Liver (tissue), 9 donors: ENCODE data around the gene DEDD. TPM values are rescaled to one million over a fixed set of nuclear protein-coding genes. Genes with fewer than 3 reads are reported as not detected.

Experiments used
- DNase-seq: peaks from one replicate; pipeline ENCODE4 v3.0.0-alpha.2; 2017; ENCODE audit warnings: low spot score
- H3K27ac ChIP-seq, 2 donors: one replicate each; pipeline ENCODE4 v1.7.0; 2013; ENCODE audit warnings: inconsistent platforms in 2 of 2, low read length in 2 of 2, control low read depth in 1 of 2, low read depth in 1 of 2, mild to moderate bottlenecking in 1 of 2
- H3K27me3 ChIP-seq, 4 donors: one replicate each; pipeline versions ENCODE4 v1.6.1 to v1.7.0; 2013; ENCODE audit warnings: low read length in 3 of 4, inconsistent platforms in 1 of 4, mild to moderate bottlenecking in 1 of 4, moderate library complexity in 1 of 4; ENCODE audit not compliant: control insufficient read depth in 4 of 4, insufficient read depth in 4 of 4
- H3K36me3 ChIP-seq, 4 donors: one replicate each; pipeline versions ENCODE4 v1.6.1 to v1.7.0; 2013; ENCODE audit warnings: low read length in 3 of 4, mild to moderate bottlenecking in 3 of 4, low read depth in 1 of 4, moderate library complexity in 1 of 4; ENCODE audit not compliant: control insufficient read depth in 4 of 4, insufficient read depth in 3 of 4
- H3K4me1 ChIP-seq, 4 donors: one replicate each; pipeline versions ENCODE4 v1.6.1 to v1.7.0; 2013; ENCODE audit warnings: low read length in 3 of 4, mild to moderate bottlenecking in 3 of 4, moderate library complexity in 1 of 4; ENCODE audit not compliant: control insufficient read depth in 4 of 4, insufficient read depth in 4 of 4
- H3K4me3 ChIP-seq, 3 donors: one replicate each; pipeline versions ENCODE4 v1.6.1 to v1.7.0; 2013; ENCODE audit warnings: low read length in 3 of 3, control low read depth in 1 of 3, low read depth in 1 of 3, mild to moderate bottlenecking in 1 of 3
- H3K9ac ChIP-seq, 2 donors: one replicate each; pipeline ENCODE4 v1.7.0; 2013; ENCODE audit warnings: low read length in 2 of 2, mild to moderate bottlenecking in 2 of 2, moderate library complexity in 2 of 2, control low read depth in 1 of 2, low read depth in 1 of 2
- H3K9me3 ChIP-seq, 4 donors: one replicate each; pipeline versions ENCODE4 v1.6.1 to v1.7.0; 2013; ENCODE audit warnings: low read length in 3 of 4; ENCODE audit not compliant: control insufficient read depth in 4 of 4
- CTCF ChIP-seq: fragments of 150-350 bp; IDR thresholded peaks from 2 replicates; pipeline ENCODE4 v1.5.1; 2017; ENCODE audit warnings: improper control_type of control experiment, low read depth, low read length; ENCODE audit not compliant: missing input control
- EGR1 ChIP-seq, 2 donors: IDR thresholded peaks; 2 replicates each; pipeline ENCODE4 v1.6.1; 2016 to 2018; ENCODE audit warnings: antibody characterized with exemption in 2 of 2, low read depth in 2 of 2
- FOXA1 ChIP-seq: IDR thresholded peaks from 2 replicates; pipeline ENCODE4 v1.6.1; 2016; ENCODE audit warnings: antibody characterized with exemption
- FOXA2 ChIP-seq: IDR thresholded peaks from 2 replicates; pipeline ENCODE4 v1.6.1; 2016; ENCODE audit warnings: antibody characterized with exemption
- GABPA ChIP-seq, 2 donors: IDR thresholded peaks in 1 of 2; conservative IDR thresholded peaks in 1 of 2; 2 replicates each; pipeline ENCODE4 v1.6.1; 2016; ENCODE audit warnings: antibody characterized with exemption in 2 of 2, mild to moderate bottlenecking in 1 of 2, moderate library complexity in 1 of 2
- HNF4A ChIP-seq, 2 donors: conservative IDR thresholded peaks; 2 replicates each; pipeline ENCODE4 v1.6.1; 2016; ENCODE audit warnings: antibody characterized with exemption in 2 of 2, mild to moderate bottlenecking in 2 of 2
- HNF4G ChIP-seq: IDR thresholded peaks from 2 replicates; pipeline ENCODE4 v1.6.1; 2016; ENCODE audit warnings: antibody characterized with exemption
- JUND ChIP-seq, 2 donors: IDR thresholded peaks; 2 replicates each; pipeline ENCODE4 v1.6.1; 2016; ENCODE audit warnings: antibody characterized with exemption in 2 of 2
- MAX ChIP-seq: IDR thresholded peaks from 2 replicates; pipeline ENCODE4 v1.6.1; 2016; ENCODE audit warnings: antibody characterized with exemption
- NR2F2 ChIP-seq: IDR thresholded peaks from 2 replicates; pipeline ENCODE4 v1.6.1; 2016; ENCODE audit warnings: antibody characterized with exemption
- RAD21 ChIP-seq, 2 donors: IDR thresholded peaks; 2 replicates each; pipeline ENCODE4 v1.6.1; 2016; ENCODE audit warnings: antibody characterized with exemption in 2 of 2, mild to moderate bottlenecking in 2 of 2
- RXRA ChIP-seq, 2 donors: IDR thresholded peaks; 2 replicates each; pipeline ENCODE4 v1.6.1; 2017 to 2018; ENCODE audit warnings: antibody characterized with exemption in 2 of 2, mild to moderate bottlenecking in 1 of 2
- SP1 ChIP-seq: IDR thresholded peaks from 2 replicates; pipeline ENCODE4 v1.6.1; 2018; ENCODE audit warnings: antibody characterized with exemption, mild to moderate bottlenecking
- TAF1 ChIP-seq: conservative IDR thresholded peaks from 2 replicates; pipeline ENCODE4 v1.6.1; 2016; ENCODE audit warnings: antibody characterized with exemption, mild to moderate bottlenecking
- YY1 ChIP-seq: IDR thresholded peaks from 2 replicates; pipeline ENCODE4 v1.6.1; 2016; ENCODE audit warnings: antibody characterized with exemption, mild to moderate bottlenecking
- ZBTB33 ChIP-seq: IDR thresholded peaks from 2 replicates; pipeline ENCODE4 v1.6.1; 2016; ENCODE audit warnings: antibody characterized with exemption
- WGBS: extraction: QIAGEN DNeasy Blood & Tissue Kit; methylation state at CpG from one replicate; pipeline ENCODE4 v1.1.7; 2013; 5-methylcytosine and 5-hydroxymethylcytosine counted together
- polyA plus RNA-seq, 2 donors: library from polyadenylated mRNA; stranded (reverse) in 1 of 2; unstranded in 1 of 2; fragments of 200-250 nt in 1 of 2; fragments of >200 nt in 1 of 2; fragmentation: Nextera tagmentation in 1 of 2; extraction: Ambion mirVana in 1 of 2; gene quantifications; one replicate each; pipeline versions ENCODE4 v1.2.1 to v1.2.3, GENCODE V29; 2013 to 2015
- total RNA-seq, 2 donors: library from RNA; depleted of rRNA; stranded (reverse); fragments of >200 nt; gene quantifications; one replicate each; pipeline ENCODE4 v1.2.3, GENCODE V29; 2014
- TF ChIP-seq, protein P1 (sequence below): IDR thresholded peaks from 2 replicates; pipeline ENCODE4 v1.6.1; 2016; ENCODE audit warnings: antibody characterized with exemption
- TF ChIP-seq, protein P2 (sequence below): IDR thresholded peaks from 2 replicates; pipeline ENCODE4 v1.6.1; 2016; ENCODE audit warnings: antibody characterized with exemption, mild to moderate bottlenecking
- donor health status: healthy.
- donor health status: healthy.
- donor health status: healthy.
- donor health status: healthy.
- donor health status: healthy.

DEDD gene
- total and polyA plus RNA-seq, 4 donors = 13.8 to 17.7 (median 16.0) TPM

DNA sequence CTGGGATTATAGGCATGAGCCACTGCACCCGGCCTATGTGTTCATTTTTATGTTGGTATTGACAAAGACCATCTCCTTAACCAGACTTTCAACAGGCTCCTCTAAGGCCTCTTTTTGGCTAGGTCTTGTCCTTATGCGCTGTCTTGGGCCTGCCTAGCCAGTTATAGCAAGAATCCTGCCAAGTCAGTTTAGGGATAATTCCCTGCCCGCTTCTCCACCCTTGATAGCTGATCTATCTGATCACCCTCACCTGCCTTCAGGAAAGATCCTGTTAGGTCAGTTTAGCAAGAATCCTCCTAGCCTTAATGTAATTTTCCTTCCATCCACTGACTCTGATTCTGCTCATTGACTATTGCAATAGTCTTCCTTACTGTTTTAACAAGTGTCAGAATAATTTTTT, 47.2 kb upstream of the DEDD start:
- Histone ChIP-seq H3K9me3 (no peaks in the 10 kb centered on the region), H3K27me3 (no peaks in the 10 kb centered on the region), H3K36me3 (peaks cover 0 to 8% (median 3%) of the 10 kb centered on the region in 4 donors), H3K4me3 (no peak overlapping the region), H3K4me1 (peaks cover 0 to 22% (median 16%) of the 10 kb centered on the region in 4 donors), H3K9ac (peak overlapping the region in 1 of 2 donors; percentile 32), H3K27ac (no peak overlapping the region)
- TF ChIP-seq RAD21 (IDR thresholded peaks at IDR 0.05) (no peak), MAX (no peak), CTCF (no peak), HNF4G (no peak), RXRA (IDR thresholded peaks at IDR 0.05) (no peak), JUND (IDR thresholded peaks at IDR 0.05) (no peak), ZBTB33 (no peak), EGR1 (IDR thresholded peaks at IDR 0.05; ENCODE audit: low read depth in 2 of 2) (no peak), NR2F2 (no peak), TAF1 (no peak), YY1 (no peak), FOXA1 (no peak), SP1 (no peak), FOXA2 (no peak), HNF4A (conservative IDR thresholded peaks at IDR 0.05) (no peak), GABPA (IDR thresholded peaks at IDR 0.05 in 1 of 2, conservative IDR thresholded peaks at IDR 0.05 in 1 of 2) (no peak)
- TF ChIP-seq, protein P1, sequence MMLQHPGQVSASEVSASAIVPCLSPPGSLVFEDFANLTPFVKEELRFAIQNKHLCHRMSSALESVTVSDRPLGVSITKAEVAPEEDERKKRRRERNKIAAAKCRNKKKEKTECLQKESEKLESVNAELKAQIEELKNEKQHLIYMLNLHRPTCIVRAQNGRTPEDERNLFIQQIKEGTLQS = no peak
- TF ChIP-seq, protein P2, sequence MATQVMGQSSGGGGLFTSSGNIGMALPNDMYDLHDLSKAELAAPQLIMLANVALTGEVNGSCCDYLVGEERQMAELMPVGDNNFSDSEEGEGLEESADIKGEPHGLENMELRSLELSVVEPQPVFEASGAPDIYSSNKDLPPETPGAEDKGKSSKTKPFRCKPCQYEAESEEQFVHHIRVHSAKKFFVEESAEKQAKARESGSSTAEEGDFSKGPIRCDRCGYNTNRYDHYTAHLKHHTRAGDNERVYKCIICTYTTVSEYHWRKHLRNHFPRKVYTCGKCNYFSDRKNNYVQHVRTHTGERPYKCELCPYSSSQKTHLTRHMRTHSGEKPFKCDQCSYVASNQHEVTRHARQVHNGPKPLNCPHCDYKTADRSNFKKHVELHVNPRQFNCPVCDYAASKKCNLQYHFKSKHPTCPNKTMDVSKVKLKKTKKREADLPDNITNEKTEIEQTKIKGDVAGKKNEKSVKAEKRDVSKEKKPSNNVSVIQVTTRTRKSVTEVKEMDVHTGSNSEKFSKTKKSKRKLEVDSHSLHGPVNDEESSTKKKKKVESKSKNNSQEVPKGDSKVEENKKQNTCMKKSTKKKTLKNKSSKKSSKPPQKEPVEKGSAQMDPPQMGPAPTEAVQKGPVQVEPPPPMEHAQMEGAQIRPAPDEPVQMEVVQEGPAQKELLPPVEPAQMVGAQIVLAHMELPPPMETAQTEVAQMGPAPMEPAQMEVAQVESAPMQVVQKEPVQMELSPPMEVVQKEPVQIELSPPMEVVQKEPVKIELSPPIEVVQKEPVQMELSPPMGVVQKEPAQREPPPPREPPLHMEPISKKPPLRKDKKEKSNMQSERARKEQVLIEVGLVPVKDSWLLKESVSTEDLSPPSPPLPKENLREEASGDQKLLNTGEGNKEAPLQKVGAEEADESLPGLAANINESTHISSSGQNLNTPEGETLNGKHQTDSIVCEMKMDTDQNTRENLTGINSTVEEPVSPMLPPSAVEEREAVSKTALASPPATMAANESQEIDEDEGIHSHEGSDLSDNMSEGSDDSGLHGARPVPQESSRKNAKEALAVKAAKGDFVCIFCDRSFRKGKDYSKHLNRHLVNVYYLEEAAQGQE = no peak
- WGBS = 94% methylated on average over 3 of the region's 3 CpGs
- no peak for DNase-seq
